ENCODE data around the gene TDRD9. TPM values are rescaled to one million over a fixed set of nuclear protein-coding genes. Genes with fewer than 3 reads are reported as not detected.

TDRD9 gene
- total RNA-seq, 3 donors from 2014 or later = 0.30 to 1.1 (median 0.90) TPM

DNA sequence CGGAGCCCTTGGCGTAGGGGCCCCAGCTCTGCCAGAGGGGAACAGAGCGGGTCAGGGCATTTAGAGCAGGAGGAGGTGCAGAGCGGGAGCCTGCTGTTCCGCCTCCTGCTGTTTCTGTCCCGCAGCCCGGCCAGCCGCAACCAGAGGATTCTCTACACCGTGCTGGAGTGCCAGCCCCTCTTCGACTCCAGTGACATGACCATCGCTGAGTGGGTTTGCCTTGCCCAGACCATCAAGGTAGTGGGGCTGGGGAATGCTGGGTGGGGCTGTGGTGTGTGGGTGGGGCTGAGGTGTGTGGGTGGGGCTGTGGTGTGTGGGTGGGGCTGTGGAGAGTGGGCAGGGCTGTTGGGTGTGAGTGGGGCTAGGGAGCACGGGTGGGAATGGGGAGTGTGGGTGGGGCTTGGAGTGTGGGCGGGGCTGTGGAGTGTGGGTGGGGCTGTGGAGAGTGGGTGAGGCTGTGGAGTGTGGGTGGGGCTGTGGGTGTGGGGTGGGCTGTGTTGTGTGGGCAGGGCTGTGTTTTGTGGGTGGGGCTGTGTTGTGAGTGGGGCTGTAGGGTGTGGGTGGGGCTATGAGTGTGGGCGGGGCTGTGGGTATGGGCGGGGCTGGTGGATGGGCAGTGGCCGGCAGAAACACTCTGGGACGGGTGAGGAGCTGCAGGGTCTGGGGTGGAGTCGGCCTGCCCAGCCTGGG, 165.3 kb downstream of the TDRD9 start:
- DNase-seq (no peak), ATAC-seq (no peak)
- Mint-ChIP-seq H3K27me3 (ENCODE audit: low read depth) (no peaks in the 10 kb centered on the region), H3K36me3 (ENCODE audit: insufficient read depth) (no peaks in the 10 kb centered on the region), H3K4me1 (ENCODE audit: low read depth) (peaks cover 7% of the 10 kb centered on the region), H3K4me3 (no peak overlapping the region), H3K9me3 (no peaks in the 10 kb centered on the region)

- Mint-ChIP-seq H3K27me3 (ENCODE audit: low read depth) (no peaks in the 10 kb centered on the region), H3K9me3 (no peaks in the 10 kb centered on the region), H3K36me3 (ENCODE audit: insufficient read depth) (no peaks in the 10 kb centered on the region), H3K4me3 (no peak overlapping the region), H3K4me1 (ENCODE audit: low read depth) (peaks cover 7% of the 10 kb centered on the region)
- no peak for DNase-seq
- no peak for ATAC-seq
Observed at GRCh38 chr14:104094056-104094708, 165.9 kb downstream of the TDRD9 start.

DNA sequence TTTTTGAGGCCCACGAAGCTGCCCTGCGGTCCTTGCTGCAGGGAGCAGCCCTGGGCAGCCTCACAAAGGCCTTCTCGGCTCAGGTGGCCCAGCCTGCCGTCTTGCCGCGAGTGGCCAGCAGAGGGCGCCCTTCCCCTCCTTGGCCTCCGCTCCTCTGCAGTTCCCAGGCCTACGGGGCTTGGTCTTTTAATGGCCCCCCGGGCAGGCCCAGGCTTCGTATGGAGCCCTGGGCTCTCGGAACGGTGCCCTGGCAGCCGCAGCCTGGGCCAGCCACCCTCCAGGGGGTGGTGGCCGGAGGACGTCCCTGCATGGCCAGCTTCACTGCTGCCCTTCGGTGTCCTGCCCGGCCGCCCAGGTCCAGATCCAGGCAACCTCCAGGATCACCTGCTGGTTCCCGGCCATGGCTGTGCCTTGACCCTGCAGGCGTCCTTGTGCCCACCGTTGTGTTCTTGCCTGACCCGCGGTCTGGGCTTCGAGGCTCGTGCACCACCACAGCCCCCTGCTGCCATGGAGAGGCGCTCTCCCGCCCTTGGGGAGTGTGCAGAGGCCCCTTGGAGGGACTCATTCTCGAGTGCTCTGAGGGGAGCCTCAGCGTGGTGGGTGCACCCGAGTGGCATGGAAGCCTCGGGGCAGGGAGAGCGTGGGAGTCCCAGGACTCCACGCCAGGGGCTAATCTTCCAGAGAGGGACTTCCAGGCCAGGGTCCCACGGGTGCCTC, 166.6 kb downstream of the TDRD9 start:
- Mint-ChIP-seq H3K27me3 (ENCODE audit: low read depth) (no peaks in the 10 kb centered on the region), H3K4me1 (ENCODE audit: low read depth) (peaks cover 7% of the 10 kb centered on the region), H3K9me3 (no peaks in the 10 kb centered on the region), H3K36me3 (ENCODE audit: insufficient read depth) (no peaks in the 10 kb centered on the region), H3K4me3 (no peak overlapping the region)
- ATAC-seq (peak; percentile 75), DNase-seq (peak; percentile 68)

DNA sequence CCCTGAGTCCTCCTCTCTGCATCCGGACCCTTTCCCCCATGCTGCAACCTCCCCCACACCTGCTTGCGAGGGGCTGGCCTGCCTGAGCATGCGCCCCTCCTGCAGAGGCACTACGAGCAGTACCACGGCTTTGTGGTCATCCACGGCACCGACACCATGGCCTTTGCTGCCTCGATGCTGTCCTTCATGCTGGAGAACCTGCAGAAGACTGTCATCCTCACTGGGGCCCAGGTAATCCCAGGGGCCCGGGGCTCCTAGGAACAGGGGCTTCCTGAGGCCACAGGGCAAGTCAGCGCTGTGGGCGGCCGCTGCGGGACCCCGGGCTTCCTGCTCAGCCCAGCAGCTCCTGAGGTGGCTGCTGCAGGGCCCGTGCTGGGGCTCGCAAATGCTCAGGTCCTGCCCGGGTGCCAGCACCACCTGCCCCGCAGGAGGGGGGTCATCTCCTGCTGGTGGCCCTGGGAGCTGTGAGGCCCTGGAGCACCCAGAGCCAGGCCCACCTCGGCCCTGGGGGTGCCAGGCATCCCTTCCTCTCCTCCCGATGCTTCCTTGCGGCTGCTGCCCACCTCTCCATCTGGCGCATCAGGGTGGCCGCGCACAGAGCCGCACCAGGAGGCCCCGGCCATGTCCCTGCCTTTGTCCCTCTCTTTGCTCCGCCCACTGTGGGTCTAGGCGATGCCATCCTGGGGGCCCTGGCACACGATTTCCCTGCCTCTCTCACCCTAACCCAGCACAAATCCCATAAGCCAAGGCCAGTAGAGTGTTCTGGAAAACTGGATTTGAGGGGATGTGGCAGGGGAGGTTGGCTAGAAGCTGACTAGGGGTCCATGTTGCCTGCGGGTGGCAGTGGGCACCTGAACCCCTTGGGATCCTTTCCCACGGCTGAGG, 167.4 kb downstream of the TDRD9 start:
- H3K9me3 Mint-ChIP-seq = no peaks in the 10 kb centered on the region
- H3K4me1 Mint-ChIP-seq (ENCODE audit: low read depth) = peaks cover 7% of the 10 kb centered on the region
- no peak for DNase-seq
- no peaks in the 10 kb centered on the region for H3K27me3 Mint-ChIP-seq (ENCODE audit: low read depth)
- no peak for ATAC-seq
- no peak overlapping the region for H3K4me3 Mint-ChIP-seq
- H3K36me3 Mint-ChIP-seq (ENCODE audit: insufficient read depth) = no peaks in the 10 kb centered on the region

DNA sequence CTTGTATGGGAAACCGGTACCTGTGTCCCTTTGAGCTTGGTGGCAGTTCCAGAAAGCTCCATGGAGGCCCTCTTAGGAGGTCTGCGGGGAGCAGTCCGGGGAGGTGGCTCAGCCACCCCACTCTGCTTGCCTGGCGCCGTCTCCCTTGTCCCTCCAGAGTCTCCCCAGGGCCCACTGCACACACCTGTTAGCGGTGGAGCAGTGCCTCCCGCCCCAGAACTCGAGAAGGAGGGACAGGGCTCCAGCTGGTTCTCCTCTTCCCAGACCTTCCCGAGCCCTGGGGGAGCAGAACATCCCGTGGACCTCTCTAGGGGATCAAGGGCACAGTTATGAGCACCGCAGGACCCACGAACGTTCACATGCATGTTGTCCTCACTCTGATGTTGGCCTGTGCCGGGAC, 168.1 kb downstream of the TDRD9 start:
- no peak for DNase-seq
- H3K4me1 Mint-ChIP-seq (ENCODE audit: low read depth) = peaks cover 7% of the 10 kb centered on the region
- H3K4me3 Mint-ChIP-seq = no peak overlapping the region
- no peak for ATAC-seq
- H3K27me3 Mint-ChIP-seq (ENCODE audit: low read depth) = no peaks in the 10 kb centered on the region
- H3K36me3 Mint-ChIP-seq (ENCODE audit: insufficient read depth) = no peaks in the 10 kb centered on the region
- no peaks in the 10 kb centered on the region for H3K9me3 Mint-ChIP-seq

GRCh38 chr14:104096751-104097700, 168.8 kb downstream of the TDRD9 start:
- Mint-ChIP-seq H3K4me1 (ENCODE audit: low read depth) (peaks cover 7% of the 10 kb centered on the region), H3K36me3 (ENCODE audit: insufficient read depth) (no peaks in the 10 kb centered on the region), H3K27me3 (ENCODE audit: low read depth) (no peaks in the 10 kb centered on the region), H3K9me3 (no peaks in the 10 kb centered on the region), H3K4me3 (no peak overlapping the region)
- DNase-seq (no peak), ATAC-seq (no peak)

- H3K9me3 Mint-ChIP-seq = no peaks in the 10 kb centered on the region
- ATAC-seq (no peak), DNase-seq (no peak)
- H3K36me3 Mint-ChIP-seq (ENCODE audit: insufficient read depth) = no peaks in the 10 kb centered on the region
- H3K4me3 Mint-ChIP-seq = no peak overlapping the region
- H3K4me1 Mint-ChIP-seq (ENCODE audit: low read depth) = peaks cover 7% of the 10 kb centered on the region
- no peaks in the 10 kb centered on the region for H3K27me3 Mint-ChIP-seq (ENCODE audit: low read depth)
Observed at GRCh38 chr14:104098272-104099095, 170.2 kb downstream of the TDRD9 start.

DNA sequence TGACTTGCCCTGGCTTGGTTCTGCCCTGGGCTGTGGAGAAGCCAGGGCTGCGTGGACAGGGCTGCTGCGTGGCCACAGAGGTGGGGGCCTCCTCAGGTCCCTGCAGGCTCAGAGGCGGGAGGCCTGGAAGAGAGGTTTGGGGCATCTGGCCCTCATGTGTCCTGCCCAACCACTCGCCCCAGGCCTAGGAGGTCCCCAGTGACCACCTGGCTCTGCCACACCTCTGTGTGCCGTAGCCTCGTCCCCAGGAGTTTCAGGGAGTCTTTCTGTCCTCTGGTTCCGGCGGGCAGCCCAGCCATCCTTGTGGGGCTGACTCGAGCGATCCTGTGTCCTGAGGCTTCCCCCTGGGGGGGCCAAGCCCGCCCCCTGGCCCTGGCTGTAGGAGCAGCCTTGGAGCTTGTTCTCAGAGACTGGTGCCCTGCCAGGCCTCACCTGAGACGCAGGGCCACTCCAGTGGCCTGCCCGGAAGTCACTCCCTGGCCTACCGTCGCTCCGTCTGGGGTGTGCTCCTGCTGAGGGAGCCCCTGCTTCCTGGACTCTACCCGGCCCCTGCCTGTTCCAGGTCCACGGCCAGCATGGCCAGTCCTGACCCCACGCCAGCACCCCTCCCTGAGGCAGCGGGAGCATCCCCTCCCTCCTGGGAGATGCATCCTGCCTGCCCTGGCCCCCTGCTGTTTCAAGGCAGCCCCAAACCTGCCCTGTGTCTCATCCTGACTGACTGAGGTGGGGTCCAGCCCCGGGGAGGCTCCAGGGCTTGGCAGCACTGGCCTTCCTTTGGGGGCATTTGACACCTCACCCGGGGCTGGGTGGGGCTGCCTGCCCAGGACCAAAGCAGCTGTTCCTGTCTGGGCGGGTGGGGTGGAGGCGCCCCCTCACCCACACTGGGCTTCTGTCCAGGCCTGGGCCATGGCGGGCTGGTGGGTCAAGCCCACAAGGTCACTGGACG, 171.1 kb downstream of the TDRD9 start:
- H3K4me1 Mint-ChIP-seq (ENCODE audit: low read depth) = peaks cover 5% of the 10 kb centered on the region
- no peak for DNase-seq
- ATAC-seq = no peak
- no peaks in the 10 kb centered on the region for H3K36me3 Mint-ChIP-seq (ENCODE audit: insufficient read depth)
- H3K27me3 Mint-ChIP-seq (ENCODE audit: low read depth) = no peaks in the 10 kb centered on the region
- H3K4me3 Mint-ChIP-seq = no peak overlapping the region
- no peaks in the 10 kb centered on the region for H3K9me3 Mint-ChIP-seq

GRCh38 chr14:104100171-104101085, 172.2 kb downstream of the TDRD9 start:
- no peak for ATAC-seq
- H3K4me1 Mint-ChIP-seq (ENCODE audit: low read depth) = peaks cover 2% of the 10 kb centered on the region
- H3K9me3 Mint-ChIP-seq = no peaks in the 10 kb centered on the region
- H3K4me3 Mint-ChIP-seq = no peak overlapping the region
- no peak for DNase-seq
- H3K36me3 Mint-ChIP-seq (ENCODE audit: insufficient read depth) = no peaks in the 10 kb centered on the region
- no peaks in the 10 kb centered on the region for H3K27me3 Mint-ChIP-seq (ENCODE audit: low read depth)

DNA sequence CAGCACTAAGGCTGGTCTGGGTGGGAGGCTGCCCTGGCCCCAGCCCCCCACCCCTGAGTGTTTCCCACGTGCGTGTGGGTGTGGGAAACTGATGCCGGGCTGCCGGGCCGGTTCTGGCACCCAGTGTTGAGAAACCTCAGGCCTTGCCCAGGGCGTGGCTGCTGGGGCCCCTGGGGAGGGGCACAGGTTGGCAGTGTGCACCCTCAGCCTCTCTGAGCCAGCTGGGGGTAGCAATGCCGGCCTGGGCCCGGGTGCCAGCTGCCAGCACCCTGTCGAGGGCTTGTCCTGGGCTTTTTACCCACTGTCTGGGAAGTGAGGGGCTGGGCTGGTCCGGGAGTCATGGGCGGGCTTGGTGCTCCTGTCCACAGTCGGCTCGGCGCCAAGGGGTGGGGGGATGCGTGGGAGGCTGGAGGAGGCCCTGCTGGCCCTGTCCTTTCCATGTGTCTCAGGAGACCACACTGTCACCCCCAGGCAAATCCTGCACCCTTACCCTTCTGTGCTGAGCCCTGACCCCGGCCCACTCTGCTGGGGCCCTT, 172.9 kb downstream of the TDRD9 start:
- Mint-ChIP-seq H3K4me1 (ENCODE audit: low read depth) (no peaks in the 10 kb centered on the region), H3K27me3 (ENCODE audit: low read depth) (no peaks in the 10 kb centered on the region), H3K36me3 (ENCODE audit: insufficient read depth) (no peaks in the 10 kb centered on the region), H3K9me3 (no peaks in the 10 kb centered on the region), H3K4me3 (no peak overlapping the region)
- ATAC-seq = no peak
- no peak for DNase-seq

GRCh38 chr14:104101651-104102281, 173.5 kb downstream of the TDRD9 start:
- no peak for DNase-seq
- Mint-ChIP-seq H3K4me1 (ENCODE audit: low read depth) (no peaks in the 10 kb centered on the region), H3K27me3 (ENCODE audit: low read depth) (no peaks in the 10 kb centered on the region), H3K9me3 (no peaks in the 10 kb centered on the region), H3K4me3 (no peak overlapping the region), H3K36me3 (ENCODE audit: insufficient read depth) (no peaks in the 10 kb centered on the region)
- no peak for ATAC-seq
